NCI-H1092 treated with DMSO at 0.1 percent for 48 hours (cell line): ENCODE measurements around the gene SPATA7.

ENCODE experiments used
- DNase-seq: peaks from one replicate; lab custom pipeline; 2025; lab: John Stamatoyannopoulos, UW

The SPATA7 gene

GRCh38 chr14:88481794-88482193, 96.3 kb downstream of the SPATA7 start:
- no peak for DNase-seq

- DNase-seq = no peak
Measured at GRCh38 chr14:88482524-88482923, 97.1 kb downstream of the SPATA7 start.
